Measurements from ENCODE around the gene PLD4.
"Not testable (repeated sequence)": the region's sequence is repeated elsewhere in the genome, so short reads cannot be mapped to it uniquely, and the experiment has no call there.

Gene PLD4

DNA sequence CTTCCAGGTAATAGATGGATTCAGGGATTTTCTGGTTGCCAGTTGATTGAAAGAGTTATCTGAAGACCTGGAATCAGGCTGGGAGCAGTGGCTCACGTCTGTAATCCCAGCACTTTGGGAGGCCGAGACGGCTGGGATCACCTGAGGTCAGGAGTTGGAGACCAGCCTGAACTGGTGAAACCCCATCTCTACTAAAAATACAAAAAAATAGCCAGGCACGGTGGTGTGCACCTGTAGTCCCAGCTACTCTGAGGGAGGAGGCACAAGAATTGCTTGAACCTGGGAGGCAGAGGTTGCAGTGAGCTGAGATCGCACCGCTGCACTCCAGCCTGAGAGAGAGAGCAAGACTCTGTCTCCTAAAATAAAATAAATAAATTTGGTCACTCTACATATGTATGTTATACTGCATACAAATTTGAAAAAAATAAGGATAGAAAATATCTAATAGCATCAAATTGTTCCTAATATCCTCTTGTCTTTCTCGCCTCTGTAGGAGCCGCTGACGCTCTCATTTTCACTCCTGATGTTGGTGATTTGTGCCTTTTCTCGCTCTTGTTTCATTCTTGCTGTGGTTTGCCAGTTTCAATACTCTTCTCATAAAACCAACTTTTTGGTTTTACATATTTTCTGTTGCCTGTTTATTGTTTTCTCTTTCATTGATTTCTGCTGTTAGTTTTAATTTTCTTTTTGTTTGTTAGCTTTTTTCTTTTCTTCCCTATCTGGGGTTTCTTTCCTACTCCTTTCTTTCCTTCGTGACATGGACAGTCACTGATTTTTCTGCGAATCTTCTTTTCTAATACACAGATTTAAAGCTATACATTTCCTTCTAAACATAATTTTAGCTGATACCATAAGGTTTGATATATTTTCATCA is 23.8 kb upstream of the PLD4 start:
- H3K4me3 ChIP-seq (ENCODE audit: low read length in 2 of 2): no peak overlapping the region
- no peaks in the 10 kb centered on the region for H3K9me3 ChIP-seq (ENCODE audit: control insufficient read depth in 2 of 2, low read length in 2 of 2)
- H3K27me3 ChIP-seq (ENCODE audit: control insufficient read depth in 2 of 2, insufficient read depth in 2 of 2, low read length in 2 of 2): no peaks in the 10 kb centered on the region
- no peak overlapping the region for H3K9ac ChIP-seq (ENCODE audit: low read depth in 1 of 2, low read length in 2 of 2)
- H3K4me1 ChIP-seq (ENCODE audit: control insufficient read depth in 2 of 2, insufficient read depth in 2 of 2, low read length in 2 of 2): no peaks in the 10 kb centered on the region
- H3K27ac ChIP-seq (ENCODE audit: low read depth in 2 of 2, low read length in 2 of 2): no peak overlapping the region
- no peaks in the 10 kb centered on the region for H3K36me3 ChIP-seq (ENCODE audit: control insufficient read depth in 2 of 2, insufficient read depth in 2 of 2, low read length in 2 of 2)

DNA sequence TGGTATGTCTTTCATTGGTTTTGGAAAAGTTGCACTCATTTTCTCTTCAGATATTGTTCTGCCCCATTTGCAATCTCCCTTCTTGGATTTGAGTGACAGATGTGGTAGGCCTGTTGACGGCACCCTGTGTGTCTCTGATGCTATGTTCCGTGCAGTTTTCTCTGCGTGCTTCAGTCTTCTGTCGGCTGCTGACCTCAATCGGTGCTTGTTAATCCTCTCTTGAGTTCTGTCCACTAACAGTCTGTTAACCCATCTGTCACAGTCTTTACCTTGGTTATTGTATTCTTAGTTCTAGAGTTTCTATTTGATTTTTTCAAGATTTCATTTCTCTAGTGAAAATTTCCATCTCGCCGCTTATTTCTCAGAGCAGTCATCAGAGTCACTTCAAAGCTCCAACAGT is 20.7 kb upstream of the PLD4 start:
- no peak overlapping the region for H3K9ac ChIP-seq (ENCODE audit: low read depth in 1 of 2, low read length in 2 of 2)
- no peaks in the 10 kb centered on the region for H3K36me3 ChIP-seq (ENCODE audit: control insufficient read depth in 2 of 2, insufficient read depth in 2 of 2, low read length in 2 of 2)

DNA sequence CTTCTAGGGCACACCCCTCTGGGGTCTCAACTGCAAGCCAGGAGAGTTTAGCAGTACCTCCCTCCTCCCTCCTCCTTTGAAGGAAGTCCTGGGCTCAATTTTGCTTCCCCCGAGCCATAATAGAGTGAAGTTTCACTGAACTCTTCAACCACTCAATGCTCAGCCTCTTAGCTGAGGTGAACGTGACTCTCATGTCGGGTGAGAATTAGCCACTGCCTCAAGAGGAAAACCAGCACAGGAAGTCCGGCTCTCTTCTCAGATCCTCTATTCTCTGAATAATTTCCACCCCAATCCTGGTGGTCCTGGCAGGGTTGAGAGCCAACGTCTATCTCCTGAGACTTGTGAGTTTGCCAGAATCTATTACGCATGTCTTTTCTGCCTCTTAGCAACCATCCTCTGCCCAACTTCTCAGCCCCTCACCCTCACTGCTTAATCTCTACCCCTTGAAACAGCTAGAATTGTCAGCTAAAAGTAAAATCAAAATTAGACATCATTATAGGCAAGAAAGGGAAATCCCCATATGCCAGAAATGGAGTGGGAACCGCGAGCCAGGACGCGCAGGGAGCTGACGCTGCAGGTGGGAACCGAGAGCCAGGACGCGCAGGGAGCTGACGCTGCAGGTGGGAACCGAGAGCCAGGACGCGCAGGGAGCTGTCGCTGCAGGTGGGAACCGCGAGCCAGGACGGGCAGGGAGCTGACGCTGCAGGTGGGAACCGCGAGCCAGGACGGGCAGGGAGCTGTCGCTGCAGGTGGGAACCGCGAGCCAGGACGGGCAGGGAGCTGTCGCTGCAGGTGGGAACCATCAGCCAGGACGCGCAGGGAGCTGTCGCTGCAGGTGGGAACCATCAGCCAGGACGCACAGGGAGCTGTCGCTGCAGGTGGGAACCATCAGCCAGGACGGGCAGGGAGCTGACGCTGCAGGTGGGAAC is 19.8 kb upstream of the PLD4 start:
- H3K4me3 ChIP-seq (ENCODE audit: low read length in 2 of 2); H3K36me3 ChIP-seq (ENCODE audit: control insufficient read depth in 2 of 2, insufficient read depth in 2 of 2, low read length in 2 of 2); H3K9me3 ChIP-seq (ENCODE audit: control insufficient read depth in 2 of 2, low read length in 2 of 2): not testable (repeated sequence)

More for the DNA sequence above, 20.7 kb upstream of the PLD4 start:
- no peaks in the 10 kb centered on the region for H3K9me3 ChIP-seq (ENCODE audit: control insufficient read depth in 2 of 2, low read length in 2 of 2)
- H3K4me1 ChIP-seq (ENCODE audit: control insufficient read depth in 2 of 2, insufficient read depth in 2 of 2, low read length in 2 of 2): no peaks in the 10 kb centered on the region
- no peaks in the 10 kb centered on the region for H3K27me3 ChIP-seq (ENCODE audit: control insufficient read depth in 2 of 2, insufficient read depth in 2 of 2, low read length in 2 of 2)
- no peak overlapping the region for H3K27ac ChIP-seq (ENCODE audit: low read depth in 2 of 2, low read length in 2 of 2)
- no peak overlapping the region for H3K4me3 ChIP-seq (ENCODE audit: low read length in 2 of 2)

DNA sequence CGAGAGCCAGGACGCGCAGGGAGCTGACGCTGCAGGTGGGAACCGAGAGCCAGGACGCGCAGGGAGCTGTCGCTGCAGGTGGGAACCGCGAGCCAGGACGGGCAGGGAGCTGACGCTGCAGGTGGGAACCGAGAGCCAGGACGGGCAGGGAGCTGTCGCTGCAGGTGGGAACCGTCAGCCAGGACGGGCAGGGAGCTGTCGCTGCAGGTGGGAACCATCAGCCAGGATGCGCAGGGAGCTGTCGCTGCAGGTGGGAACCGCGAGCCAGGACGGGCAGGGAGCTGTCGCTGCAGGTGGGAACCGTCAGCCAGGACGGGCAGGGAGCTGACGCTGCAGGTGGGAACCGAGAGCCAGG is 19.1 kb upstream of the PLD4 start:
- not testable (repeated sequence) for H3K36me3 ChIP-seq (ENCODE audit: control insufficient read depth in 2 of 2, insufficient read depth in 2 of 2, low read length in 2 of 2); H3K9me3 ChIP-seq (ENCODE audit: control insufficient read depth in 2 of 2, low read length in 2 of 2); H3K4me3 ChIP-seq (ENCODE audit: low read length in 2 of 2); H3K9ac ChIP-seq (ENCODE audit: low read depth in 1 of 2, low read length in 2 of 2); H3K27ac ChIP-seq (ENCODE audit: low read depth in 2 of 2, low read length in 2 of 2); H3K27me3 ChIP-seq (ENCODE audit: control insufficient read depth in 2 of 2, insufficient read depth in 2 of 2, low read length in 2 of 2); H3K4me1 ChIP-seq (ENCODE audit: control insufficient read depth in 2 of 2, insufficient read depth in 2 of 2, low read length in 2 of 2)

More for the DNA sequence above, 19.8 kb upstream of the PLD4 start:
- not testable (repeated sequence) for H3K27me3 ChIP-seq (ENCODE audit: control insufficient read depth in 2 of 2, insufficient read depth in 2 of 2, low read length in 2 of 2); H3K27ac ChIP-seq (ENCODE audit: low read depth in 2 of 2, low read length in 2 of 2); H3K9ac ChIP-seq (ENCODE audit: low read depth in 1 of 2, low read length in 2 of 2); H3K4me1 ChIP-seq (ENCODE audit: control insufficient read depth in 2 of 2, insufficient read depth in 2 of 2, low read length in 2 of 2)

DNA sequence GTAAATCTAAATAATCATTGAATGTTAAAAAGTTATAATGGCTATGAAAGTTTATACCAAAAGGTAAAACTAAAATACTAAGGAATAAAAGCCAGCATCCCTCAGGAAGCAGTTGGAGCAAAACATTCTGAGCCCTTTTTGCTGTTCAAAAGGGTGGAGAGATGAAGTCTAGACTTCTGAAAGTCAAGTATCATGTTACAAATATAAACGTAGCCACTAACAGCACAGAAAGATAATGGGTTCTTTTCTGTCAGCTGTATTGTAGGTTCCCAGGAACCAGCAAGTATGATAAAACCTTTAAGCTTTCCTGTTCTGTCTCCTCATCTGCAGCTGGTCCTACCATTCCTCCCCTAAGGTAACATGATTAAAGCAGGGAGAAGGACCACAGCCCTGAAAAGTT is 16.4 kb upstream of the PLD4 start:
- no peaks in the 10 kb centered on the region for H3K36me3 ChIP-seq (ENCODE audit: control insufficient read depth in 2 of 2, insufficient read depth in 2 of 2, low read length in 2 of 2)
- H3K27ac ChIP-seq (ENCODE audit: low read depth in 2 of 2, low read length in 2 of 2): no peak overlapping the region
- peaks cover 0 to 4% of the 10 kb centered on the region in 2 donors for H3K27me3 ChIP-seq (ENCODE audit: control insufficient read depth in 2 of 2, insufficient read depth in 2 of 2, low read length in 2 of 2)
- H3K9ac ChIP-seq (ENCODE audit: low read depth in 1 of 2, low read length in 2 of 2): no peak overlapping the region
- no peaks in the 10 kb centered on the region for H3K4me1 ChIP-seq (ENCODE audit: control insufficient read depth in 2 of 2, insufficient read depth in 2 of 2, low read length in 2 of 2)
- H3K9me3 ChIP-seq (ENCODE audit: control insufficient read depth in 2 of 2, low read length in 2 of 2): peaks cover 3 to 4% of the 10 kb centered on the region in 2 donors
- H3K4me3 ChIP-seq (ENCODE audit: low read length in 2 of 2): no peak overlapping the region

DNA sequence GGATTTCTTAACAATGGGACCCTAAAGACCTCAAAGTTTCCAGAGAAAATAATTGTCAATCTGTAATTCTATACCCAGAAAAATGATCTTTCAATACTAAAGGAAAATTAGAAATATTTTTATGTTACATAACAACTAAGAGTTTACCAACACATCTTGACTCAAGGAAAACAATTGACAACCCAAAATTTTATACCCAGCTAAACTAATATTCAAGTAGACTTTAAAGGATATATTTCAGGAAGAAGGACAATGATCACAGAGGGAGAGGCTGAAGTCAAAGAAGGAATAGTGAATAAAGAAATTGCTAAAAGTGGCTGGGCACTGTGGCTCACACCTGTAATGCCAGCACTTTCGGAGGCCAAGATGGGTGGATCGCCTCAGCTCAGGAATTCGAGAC is 12.6 kb upstream of the PLD4 start:
- H3K27me3 ChIP-seq (ENCODE audit: control insufficient read depth in 2 of 2, insufficient read depth in 2 of 2, low read length in 2 of 2): peaks cover 0 to 14% of the 10 kb centered on the region in 2 donors
- H3K36me3 ChIP-seq (ENCODE audit: control insufficient read depth in 2 of 2, insufficient read depth in 2 of 2, low read length in 2 of 2): no peaks in the 10 kb centered on the region
- H3K9me3 ChIP-seq (ENCODE audit: control insufficient read depth in 2 of 2, low read length in 2 of 2): peaks cover 3 to 4% of the 10 kb centered on the region in 2 donors
- H3K27ac ChIP-seq (ENCODE audit: low read depth in 2 of 2, low read length in 2 of 2): no peak overlapping the region
- H3K4me3 ChIP-seq (ENCODE audit: low read length in 2 of 2): no peak overlapping the region
- H3K4me1 ChIP-seq (ENCODE audit: control insufficient read depth in 2 of 2, insufficient read depth in 2 of 2, low read length in 2 of 2): no peaks in the 10 kb centered on the region
- H3K9ac ChIP-seq (ENCODE audit: low read depth in 1 of 2, low read length in 2 of 2): no peak overlapping the region

DNA sequence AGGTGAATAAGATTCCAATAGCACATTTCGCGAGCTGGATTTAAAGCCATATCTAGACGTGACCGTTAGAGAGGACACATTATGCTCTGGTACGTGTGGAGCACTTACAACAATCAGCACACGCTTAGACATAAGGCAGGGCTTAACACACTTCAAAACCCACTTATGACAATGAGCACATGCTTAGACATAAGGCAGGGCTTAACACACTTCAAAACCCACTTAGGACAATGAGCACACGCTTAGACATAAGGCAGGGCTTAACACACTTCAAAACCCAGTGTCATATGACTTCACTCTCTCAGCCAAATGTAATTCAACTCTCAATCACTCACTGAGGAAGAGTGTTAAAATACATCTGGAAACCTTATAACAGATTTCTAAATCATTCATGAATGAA is 11.2 kb upstream of the PLD4 start:
- peaks cover 0 to 14% of the 10 kb centered on the region in 2 donors for H3K27me3 ChIP-seq (ENCODE audit: control insufficient read depth in 2 of 2, insufficient read depth in 2 of 2, low read length in 2 of 2)
- no peak overlapping the region for H3K9ac ChIP-seq (ENCODE audit: low read depth in 1 of 2, low read length in 2 of 2)
- no peaks in the 10 kb centered on the region for H3K4me1 ChIP-seq (ENCODE audit: control insufficient read depth in 2 of 2, insufficient read depth in 2 of 2, low read length in 2 of 2)
- H3K27ac ChIP-seq (ENCODE audit: low read depth in 2 of 2, low read length in 2 of 2): no peak overlapping the region
- H3K4me3 ChIP-seq (ENCODE audit: low read length in 2 of 2): no peak overlapping the region
- peaks cover 3 to 4% of the 10 kb centered on the region in 2 donors for H3K9me3 ChIP-seq (ENCODE audit: control insufficient read depth in 2 of 2, low read length in 2 of 2)
- no peaks in the 10 kb centered on the region for H3K36me3 ChIP-seq (ENCODE audit: control insufficient read depth in 2 of 2, insufficient read depth in 2 of 2, low read length in 2 of 2)

DNA sequence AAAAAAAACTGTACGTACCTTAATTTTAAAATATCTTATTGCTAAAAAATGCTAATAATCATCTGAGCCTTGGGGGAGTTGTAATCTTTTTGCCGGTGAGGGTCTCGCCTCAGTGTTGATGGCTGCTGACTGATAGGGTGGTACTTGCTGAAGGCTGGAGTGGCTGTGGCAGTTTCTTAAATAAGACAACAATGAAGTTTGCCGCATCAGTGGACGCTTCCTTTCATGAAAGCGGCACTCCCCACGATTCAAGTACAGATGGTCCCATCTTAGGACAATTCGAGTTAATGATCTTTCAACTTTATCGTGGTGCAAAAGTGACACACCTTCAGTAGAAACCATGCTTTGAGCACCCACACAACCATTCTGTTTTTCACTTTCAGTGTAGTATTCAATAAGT is 7.6 kb upstream of the PLD4 start:
- Histone ChIP-seq H3K4me3 (ENCODE audit: low read length in 2 of 2) (no peak overlapping the region), H3K9me3 (ENCODE audit: control insufficient read depth in 2 of 2, low read length in 2 of 2) (peaks cover 0 to 3% of the 10 kb centered on the region in 2 donors), H3K27me3 (ENCODE audit: control insufficient read depth in 2 of 2, insufficient read depth in 2 of 2, low read length in 2 of 2) (peaks cover 0 to 10% of the 10 kb centered on the region in 2 donors), H3K36me3 (ENCODE audit: control insufficient read depth in 2 of 2, insufficient read depth in 2 of 2, low read length in 2 of 2) (no peaks in the 10 kb centered on the region), H3K27ac (ENCODE audit: low read depth in 2 of 2, low read length in 2 of 2) (no peak overlapping the region), H3K4me1 (ENCODE audit: control insufficient read depth in 2 of 2, insufficient read depth in 2 of 2, low read length in 2 of 2) (no peaks in the 10 kb centered on the region), H3K9ac (ENCODE audit: low read depth in 1 of 2, low read length in 2 of 2) (no peak overlapping the region)

DNA sequence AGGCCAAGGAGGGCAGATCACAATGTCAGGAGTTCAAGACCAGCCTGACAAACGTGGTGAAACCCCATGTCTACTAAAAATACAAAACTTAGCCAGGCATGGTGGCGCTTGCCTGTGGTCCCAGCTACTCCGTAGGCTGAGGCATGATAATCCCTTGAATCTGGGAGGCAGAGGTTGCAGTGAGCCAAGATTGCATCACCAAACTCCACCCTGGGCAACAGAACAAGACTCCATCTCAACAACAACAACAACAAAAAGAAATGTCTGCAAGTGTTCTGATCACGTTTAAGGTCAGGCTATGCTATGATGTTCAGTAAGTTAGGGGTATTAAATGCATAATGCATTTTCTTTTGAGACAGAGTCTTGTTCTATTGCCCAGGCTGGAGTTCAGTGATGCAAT is 6.7 kb upstream of the PLD4 start:
- no peaks in the 10 kb centered on the region for H3K9me3 ChIP-seq (ENCODE audit: control insufficient read depth in 2 of 2, low read length in 2 of 2)
- H3K36me3 ChIP-seq (ENCODE audit: control insufficient read depth in 2 of 2, insufficient read depth in 2 of 2, low read length in 2 of 2): no peaks in the 10 kb centered on the region
- peaks cover 0 to 10% of the 10 kb centered on the region in 2 donors for H3K27me3 ChIP-seq (ENCODE audit: control insufficient read depth in 2 of 2, insufficient read depth in 2 of 2, low read length in 2 of 2)
- no peak overlapping the region for H3K4me3 ChIP-seq (ENCODE audit: low read length in 2 of 2)
- H3K27ac ChIP-seq (ENCODE audit: low read depth in 2 of 2, low read length in 2 of 2): no peak overlapping the region
- H3K9ac ChIP-seq (ENCODE audit: low read depth in 1 of 2, low read length in 2 of 2): no peak overlapping the region
- H3K4me1 ChIP-seq (ENCODE audit: control insufficient read depth in 2 of 2, insufficient read depth in 2 of 2, low read length in 2 of 2): no peaks in the 10 kb centered on the region
